SJCRH30 (cell line): Measurements from ENCODE around the gene CITED2. TPM values are rescaled to one million over a fixed set of nuclear protein-coding genes. Genes with fewer than 3 reads are reported as not detected.

Source experiments
- DNase-seq, 2 experiments: peaks; one replicate each; pipeline ENCODE4 v3.0.0-alpha.2; 2015 to 2020
- H3K27ac ChIP-seq: fragments of 250-450 bp; sonication (Bioruptor Pico); 2 replicates; pipeline ENCODE4 v1.5.1; 2020; ENCODE audit warnings: mild to moderate bottlenecking, moderate library complexity
- H3K27me3 ChIP-seq: fragments of 250-450 bp; sonication (Bioruptor Pico); 2 replicates; pipeline ENCODE4 v1.5.1; 2020; ENCODE audit warnings: mild to moderate bottlenecking, moderate library complexity
- H3K36me3 ChIP-seq: fragments of 250-450 bp; sonication (Bioruptor Pico); 2 replicates; pipeline ENCODE4 v1.5.1; 2020; ENCODE audit warnings: mild to moderate bottlenecking, moderate library complexity
- H3K4me1 ChIP-seq: fragments of 250-450 bp; sonication (Bioruptor Pico); 2 replicates; pipeline ENCODE4 v1.5.1; 2020; ENCODE audit warnings: mild to moderate bottlenecking, moderate library complexity
- H3K4me3 ChIP-seq: fragments of 250-450 bp; sonication (Bioruptor Pico); 2 replicates; pipeline ENCODE4 v1.5.1; 2020; ENCODE audit warnings: mild to moderate bottlenecking, moderate library complexity
- H3K9me3 ChIP-seq: fragments of 250-450 bp; sonication (Bioruptor Pico); replicated peaks from 2 replicates; pipeline ENCODE4 v1.5.1; 2020; ENCODE audit warnings: mild to moderate bottlenecking, moderate library complexity
- total RNA-seq: library from RNA; depleted of rRNA; stranded (reverse); fragments of >200 nt; shearing (Covaris generic); gene quantifications from 2 replicates; pipeline ENCODE4 v1.2.3, GENCODE V29; 2014

The CITED2 gene
- total RNA-seq, 1 experiment from 2014 or later = 24.6 TPM

GRCh38 chr6:139395891-139396301, 21.4 kb upstream of the CITED2 start:
- Histone ChIP-seq H3K27ac (peak overlapping the region; percentile 97), H3K4me1 (peaks cover 24% of the 10 kb centered on the region), H3K4me3 (peak overlapping the region; percentile 41), H3K9me3 (no peaks in the 10 kb centered on the region), H3K27me3 (no peaks in the 10 kb centered on the region), H3K36me3 (no peaks in the 10 kb centered on the region)
- peak; percentile 77 to 82 for DNase-seq

- Histone ChIP-seq H3K4me3 (peak overlapping the region; percentile 41), H3K4me1 (peaks cover 24% of the 10 kb centered on the region), H3K9me3 (no peaks in the 10 kb centered on the region), H3K27me3 (no peaks in the 10 kb centered on the region), H3K27ac (peak overlapping the region; percentile 97), H3K36me3 (no peaks in the 10 kb centered on the region)
- peak; percentile 78 to 86 for DNase-seq
Measured at GRCh38 chr6:139395371-139395770, 20.9 kb upstream of the CITED2 start.

GRCh38 chr6:139394027-139394649, 19.7 kb upstream of the CITED2 start:
- DNase-seq = no peak
- H3K27ac ChIP-seq = no peak overlapping the region; the same call in 1 of the 2 replicates
- no peaks in the 10 kb centered on the region for H3K36me3 ChIP-seq
- no peaks in the 10 kb centered on the region for H3K9me3 ChIP-seq
- no peaks in the 10 kb centered on the region for H3K27me3 ChIP-seq
- H3K4me3 ChIP-seq = no peak overlapping the region
- peaks cover 24% of the 10 kb centered on the region for H3K4me1 ChIP-seq

- DNase-seq = no peak
- Histone ChIP-seq H3K27ac (no peak overlapping the region), H3K36me3 (no peaks in the 10 kb centered on the region), H3K4me1 (peaks cover 24% of the 10 kb centered on the region), H3K27me3 (no peaks in the 10 kb centered on the region), H3K4me3 (no peak overlapping the region), H3K9me3 (no peaks in the 10 kb centered on the region)
Measured at GRCh38 chr6:139392794-139393193, 18.3 kb upstream of the CITED2 start.

GRCh38 chr6:139391709-139392108, 17.3 kb upstream of the CITED2 start:
- Histone ChIP-seq H3K27me3 (no peaks in the 10 kb centered on the region), H3K4me3 (no peak overlapping the region), H3K36me3 (no peaks in the 10 kb centered on the region), H3K4me1 (peaks cover 24% of the 10 kb centered on the region), H3K9me3 (no peaks in the 10 kb centered on the region), H3K27ac (no peak overlapping the region)
- DNase-seq = no peak

GRCh38 chr6:139390447-139390846, 16.0 kb upstream of the CITED2 start:
- peak in 1 of 2 experiments; percentile 37 for DNase-seq
- Histone ChIP-seq H3K27ac (no peak overlapping the region), H3K36me3 (no peaks in the 10 kb centered on the region), H3K27me3 (no peaks in the 10 kb centered on the region), H3K4me1 (peaks cover 17% of the 10 kb centered on the region), H3K9me3 (no peaks in the 10 kb centered on the region), H3K4me3 (no peak overlapping the region)

GRCh38 chr6:139388384-139388783, 13.9 kb upstream of the CITED2 start:
- Histone ChIP-seq H3K27ac (no peak overlapping the region), H3K36me3 (no peaks in the 10 kb centered on the region), H3K4me1 (0 out of 2 replicates have a peak, but pooled peaks cover 6% of the 10 kb centered on the region), H3K9me3 (no peaks in the 10 kb centered on the region), H3K4me3 (no peak overlapping the region), H3K27me3 (no peaks in the 10 kb centered on the region)
- DNase-seq = no peak

- H3K27ac ChIP-seq = no peak overlapping the region
- no peaks in the 10 kb centered on the region for H3K9me3 ChIP-seq
- H3K4me3 ChIP-seq = no peak overlapping the region
- H3K36me3 ChIP-seq = no peaks in the 10 kb centered on the region
- no peaks in the 10 kb centered on the region for H3K4me1 ChIP-seq
- DNase-seq = no peak
- H3K27me3 ChIP-seq = no peaks in the 10 kb centered on the region
Measured at GRCh38 chr6:139386404-139386803, 12.0 kb upstream of the CITED2 start.

GRCh38 chr6:139381216-139381865, 6.9 kb upstream of the CITED2 start:
- no peak for DNase-seq
- H3K27ac ChIP-seq = no peak overlapping the region
- H3K4me3 ChIP-seq = no peak overlapping the region
- H3K27me3 ChIP-seq = no peaks in the 10 kb centered on the region
- no peaks in the 10 kb centered on the region for H3K4me1 ChIP-seq
- H3K9me3 ChIP-seq = no peaks in the 10 kb centered on the region
- H3K36me3 ChIP-seq = no peaks in the 10 kb centered on the region

- no peaks in the 10 kb centered on the region for H3K27me3 ChIP-seq
- no peak for DNase-seq
- H3K27ac ChIP-seq = no peak overlapping the region
- H3K4me1 ChIP-seq = no peaks in the 10 kb centered on the region
- no peaks in the 10 kb centered on the region for H3K9me3 ChIP-seq
- no peaks in the 10 kb centered on the region for H3K36me3 ChIP-seq
- no peak overlapping the region for H3K4me3 ChIP-seq
Measured at GRCh38 chr6:139380611-139381010, 6.2 kb upstream of the CITED2 start.

GRCh38 chr6:139380168-139380567, 5.7 kb upstream of the CITED2 start:
- H3K27me3 ChIP-seq = no peaks in the 10 kb centered on the region
- no peaks in the 10 kb centered on the region for H3K9me3 ChIP-seq
- no peaks in the 10 kb centered on the region for H3K4me1 ChIP-seq
- H3K4me3 ChIP-seq = no peak overlapping the region
- DNase-seq = no peak
- H3K27ac ChIP-seq = no peak overlapping the region
- H3K36me3 ChIP-seq = no peaks in the 10 kb centered on the region

- no peak for DNase-seq
- no peak overlapping the region for H3K4me3 ChIP-seq
- H3K27ac ChIP-seq = no peak overlapping the region
- H3K9me3 ChIP-seq = no peaks in the 10 kb centered on the region
- no peaks in the 10 kb centered on the region for H3K27me3 ChIP-seq
- no peaks in the 10 kb centered on the region for H3K36me3 ChIP-seq
- no peaks in the 10 kb centered on the region for H3K4me1 ChIP-seq
Measured at GRCh38 chr6:139378882-139379341, 4.5 kb upstream of the CITED2 start.

GRCh38 chr6:139378226-139378625, 3.8 kb upstream of the CITED2 start:
- Histone ChIP-seq H3K4me3 (no peak overlapping the region), H3K27me3 (no peaks in the 10 kb centered on the region), H3K27ac (no peak overlapping the region), H3K9me3 (no peaks in the 10 kb centered on the region), H3K4me1 (no peaks in the 10 kb centered on the region), H3K36me3 (no peaks in the 10 kb centered on the region; the same call in 1 of the 2 replicates)
- no peak for DNase-seq

- H3K9me3 ChIP-seq = no peaks in the 10 kb centered on the region
- H3K27ac ChIP-seq = no peak overlapping the region
- no peaks in the 10 kb centered on the region for H3K27me3 ChIP-seq
- H3K4me3 ChIP-seq = no peak overlapping the region; the same call in 1 of the 2 replicates
- no peaks in the 10 kb centered on the region for H3K4me1 ChIP-seq
- DNase-seq = no peak
- peaks cover 10% of the 10 kb centered on the region for H3K36me3 ChIP-seq
Measured at GRCh38 chr6:139376604-139377218, 2.3 kb upstream of the CITED2 start.

- Histone ChIP-seq H3K36me3 (peaks cover 17% of the 10 kb centered on the region), H3K27ac (peak overlapping the region; percentile 93), H3K27me3 (no peaks in the 10 kb centered on the region), H3K4me3 (peak overlapping the region; percentile 82), H3K4me1 (no peaks in the 10 kb centered on the region), H3K9me3 (no peaks in the 10 kb centered on the region)
- no peak for DNase-seq
Measured at GRCh38 chr6:139376017-139376330, 1.5 kb upstream of the CITED2 start.
